COLO668 (cell line): ENCODE measurements around the gene ZFAND6.
"Not testable (repeated sequence)": the region's sequence is repeated elsewhere in the genome, so short reads cannot be mapped to it uniquely, and the experiment has no call there.

Source experiments
- DNase-seq: peaks from one replicate; lab custom pipeline; 2025; ENCODE audit not compliant: unreplicated experiment; lab: John Stamatoyannopoulos, UW

ZFAND6 gene

GRCh38 chr15:80141916-80142598 is 82.6 kb downstream of the ZFAND6 start:
- no peak for DNase-seq

GRCh38 chr15:80142646-80143045 is 83.2 kb downstream of the ZFAND6 start:
- DNase-seq: no peak

- DNase-seq: no peak
Measured at GRCh38 chr15:80151148-80151547, 91.7 kb downstream of the ZFAND6 start.

GRCh38 chr15:80151576-80151975 is 92.1 kb downstream of the ZFAND6 start:
- DNase-seq: no peak

- DNase-seq: peak; percentile 88
Measured at GRCh38 chr15:80152180-80152895, 92.9 kb downstream of the ZFAND6 start.

- peak; percentile 65 for DNase-seq
Measured at GRCh38 chr15:80152896-80153876, 93.7 kb downstream of the ZFAND6 start, which contains the start of gene FAH. TSS of gene FAH (plus strand) at chr15:80152999. CDS start at chr15:80153055, 56 bp downstream.

GRCh38 chr15:80153900-80154299 is 94.4 kb downstream of the ZFAND6 start:
- no peak for DNase-seq

GRCh38 chr15:80154336-80154735 is 94.9 kb downstream of the ZFAND6 start:
- DNase-seq: no peak

GRCh38 chr15:80155001-80155377 is 95.5 kb downstream of the ZFAND6 start:
- no peak for DNase-seq

GRCh38 chr15:80155378-80156175 is 96.1 kb downstream of the ZFAND6 start:
- DNase-seq: not testable (repeated sequence)

GRCh38 chr15:80156176-80156720 is 96.8 kb downstream of the ZFAND6 start:
- DNase-seq: no peak

GRCh38 chr15:80157215-80157614 is 97.7 kb downstream of the ZFAND6 start:
- no peak for DNase-seq

- DNase-seq: no peak
Measured at GRCh38 chr15:80159301-80159700, 99.8 kb downstream of the ZFAND6 start.

GRCh38 chr15:80159811-80160569 is 100.5 kb downstream of the ZFAND6 start:
- DNase-seq: no peak

- no peak for DNase-seq
Measured at GRCh38 chr15:80160570-80161156, 101.2 kb downstream of the ZFAND6 start.

- no peak for DNase-seq
Measured at GRCh38 chr15:80161468-80162016, 102.1 kb downstream of the ZFAND6 start.

GRCh38 chr15:80162059-80162554 is 102.6 kb downstream of the ZFAND6 start:
- no peak for DNase-seq

GRCh38 chr15:80163217-80163616 is 103.7 kb downstream of the ZFAND6 start:
- DNase-seq: no peak

GRCh38 chr15:80163897-80164296 is 104.4 kb downstream of the ZFAND6 start:
- DNase-seq: no peak
